AG09309 (cell line): ENCODE results near the gene SMYD2.
A peak's percentile ranks its signal among the peaks of the same experiment; 100 is the strongest.

ENCODE experiments used
- DNase-seq: peaks from one replicate; pipeline ENCODE4 v3.0.0-alpha.2; 2010; ENCODE audit warnings: low read depth
- H3K4me3 ChIP-seq: 2 replicates; pipeline ENCODE4 v1.5.1; 2011; ENCODE audit warnings: mild to moderate bottlenecking, low read depth, low read length, moderate library complexity; ENCODE audit not compliant: control insufficient read depth
- CTCF ChIP-seq: IDR thresholded peaks from 2 replicates; pipeline ENCODE4 v1.5.1; 2011; ENCODE audit warnings: mild to moderate bottlenecking, low read depth, low read length, inconsistent platforms; ENCODE audit not compliant: insufficient read depth, control insufficient read depth; ENCODE audit errors: missing control alignments

SMYD2 gene

GRCh38 chr1:214331827-214332423 lies 51.0 kb downstream of the SMYD2 start:
- no peak for DNase-seq
- peak; percentile 93 for TF ChIP-seq CTCF
- H3K4me3 ChIP-seq: no peak overlapping the region

- H3K4me3 ChIP-seq: no peak overlapping the region
- DNase-seq: peak; percentile 14
- peak; percentile 95 for TF ChIP-seq CTCF
Measured at GRCh38 chr1:214332946-214333798, 52.2 kb downstream of the SMYD2 start.

GRCh38 chr1:214335567-214335966 lies 54.6 kb downstream of the SMYD2 start:
- H3K4me3 ChIP-seq: no peak overlapping the region
- DNase-seq: no peak
- TF ChIP-seq CTCF: no peak

- no peak for DNase-seq
- H3K4me3 ChIP-seq: no peak overlapping the region
- TF ChIP-seq CTCF: no peak
Measured at GRCh38 chr1:214337015-214337414, 56.1 kb downstream of the SMYD2 start.

DNA sequence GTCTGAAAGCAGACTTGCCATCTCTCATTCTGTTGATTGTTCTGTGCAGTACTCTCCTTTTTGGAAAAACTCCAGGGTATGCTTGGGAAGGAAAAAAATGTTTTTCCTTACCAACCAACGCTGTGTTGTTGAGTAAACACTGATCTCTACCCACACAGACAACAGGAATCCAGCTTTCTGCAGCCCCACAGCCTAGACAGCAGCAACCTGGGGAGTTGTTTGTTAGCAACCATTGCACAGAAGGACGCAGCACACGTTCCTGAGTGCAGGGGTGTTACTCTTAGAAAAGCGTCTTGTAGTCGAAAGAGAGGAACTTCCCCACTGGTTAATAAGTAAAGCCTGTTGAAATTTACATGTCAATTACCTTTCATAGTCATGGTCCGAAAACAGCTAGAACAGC lies 56.6 kb downstream of the SMYD2 start:
- no peak for TF ChIP-seq CTCF
- DNase-seq: no peak

DNA sequence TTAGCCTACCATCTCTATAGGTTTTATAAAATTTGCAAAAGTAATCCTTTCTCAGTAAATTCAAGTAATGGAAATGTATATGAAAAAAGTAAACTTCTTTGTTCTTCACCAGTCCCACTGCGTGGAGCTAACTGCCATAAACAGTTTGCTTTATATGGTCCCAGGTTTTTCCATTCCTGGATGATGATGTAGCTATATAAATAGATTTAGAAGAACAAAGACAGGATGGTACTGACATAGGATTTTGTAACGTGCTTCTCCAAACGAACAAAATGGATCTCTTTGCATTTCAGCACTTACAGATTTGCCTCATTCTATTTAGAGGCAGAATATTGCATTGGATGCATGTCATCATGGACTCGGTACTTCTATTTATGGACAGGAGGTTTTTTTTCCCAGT lies 57.3 kb downstream of the SMYD2 start:
- TF ChIP-seq CTCF: no peak
- DNase-seq: no peak
- no peak overlapping the region for H3K4me3 ChIP-seq

More for the DNA sequence above, 56.6 kb downstream of the SMYD2 start:
- H3K4me3 ChIP-seq: no peak overlapping the region
